IMR-90 (cell line): ENCODE results near the gene NEURL1B. TPM values are rescaled to one million over a fixed set of nuclear protein-coding genes. Genes with fewer than 3 reads are reported as not detected.
A peak's percentile ranks its signal among the peaks of the same experiment; 100 is the strongest.

ENCODE experiments used
- ATAC-seq: fragments of 200-7000 bp; cut with Tn5 transposase; 2 replicates; pipeline ENCODE4 v1.9.1; 2020; ENCODE audit warnings: low read depth, mild to moderate bottlenecking, moderate library complexity
- BruUV-seq: library from RNA; stranded (reverse); fragments of 400-500 nt; replicated peaks from 2 replicates; lab custom pipeline; 2021; lab: Mats Ljungman, UMichigan
- CTCF ChIA-PET: fragments of 300-600 bp; formaldehyde crosslinking; extraction: SDS; loops from one replicate; lab custom pipeline; 2021; ENCODE audit warnings: antibody characterized with exemption; lab: Yijun Ruan, JAX
- POLR2A ChIA-PET: fragments of 300-600 bp; sonication (Branson Sonifier 250); formaldehyde crosslinking; loops from one replicate; lab custom pipeline; 2022; ENCODE audit warnings: antibody characterized with exemption; ENCODE audit not compliant: unreplicated experiment; lab: Charles Lee
- DNase-seq: peaks from one replicate; pipeline ENCODE4 v3.0.0; 2013
- H2AFZ ChIP-seq: replicated peaks from 2 replicates; pipeline ENCODE3; 2013; ENCODE audit warnings: low read length, mild to moderate bottlenecking; ENCODE audit not compliant: poor library complexity
- H2AK5ac ChIP-seq: 2 replicates; pipeline ENCODE4 v1.6.1; 2013; ENCODE audit warnings: low read depth, low read length, inconsistent platforms
- H2AK9ac ChIP-seq: replicated peaks from 2 replicates; pipeline ENCODE3; 2013; ENCODE audit warnings: mild to moderate bottlenecking, low read depth, low read length, moderate library complexity; ENCODE audit not compliant: poor library complexity
- H2BK120ac ChIP-seq: 2 replicates; pipeline ENCODE4 v1.6.1; 2013; ENCODE audit warnings: low read depth, low read length, inconsistent platforms
- H2BK15ac ChIP-seq: 3 replicates; pipeline ENCODE4 v1.6.1; 2013; ENCODE audit warnings: low read depth, low read length, inconsistent platforms
- H2BK20ac ChIP-seq: 2 replicates; pipeline ENCODE4 v1.6.1; 2013; ENCODE audit warnings: low read depth, mild to moderate bottlenecking, inconsistent platforms, low read length, moderate library complexity
- H2BK5ac ChIP-seq: 2 replicates; pipeline ENCODE4 v1.6.1; 2013; ENCODE audit warnings: mild to moderate bottlenecking, low read depth, low read length, inconsistent platforms; ENCODE audit not compliant: poor library complexity, severe bottlenecking
- H3K14ac ChIP-seq: replicated peaks from 2 replicates; pipeline ENCODE4 v1.6.1; 2013; ENCODE audit warnings: low read depth, low read length, inconsistent platforms
- H3K18ac ChIP-seq: 2 replicates; pipeline ENCODE4 v1.6.1; 2013; ENCODE audit warnings: low read depth, low read length, control low read depth
- H3K23ac ChIP-seq: 2 replicates; pipeline ENCODE4 v1.6.1; 2013; ENCODE audit warnings: low read depth, low read length, inconsistent platforms
- H3K27ac ChIP-seq: 2 replicates; pipeline ENCODE4 v1.5.1; 2013; ENCODE audit warnings: mild to moderate bottlenecking, control low read depth, low read length; ENCODE audit not compliant: insufficient read depth
- H3K27me3 ChIP-seq: 2 replicates; pipeline ENCODE4 v1.6.1; 2013; ENCODE audit warnings: low read length; ENCODE audit not compliant: control insufficient read depth, insufficient read depth
- H3K36me3 ChIP-seq: 2 replicates; pipeline ENCODE4 v1.6.1; 2013; ENCODE audit warnings: low read length, mixed read lengths; ENCODE audit not compliant: control insufficient read depth, insufficient read depth
- H3K4ac ChIP-seq: 2 replicates; pipeline ENCODE4 v1.6.1; 2013; ENCODE audit warnings: low read depth, low read length, inconsistent platforms
- H3K4me1 ChIP-seq: 2 replicates; pipeline ENCODE4 v1.6.1; 2013; ENCODE audit warnings: low read length, mixed read lengths; ENCODE audit not compliant: control insufficient read depth, insufficient read depth
- H3K4me2 ChIP-seq: 2 replicates; pipeline ENCODE4 v1.6.1; 2013; ENCODE audit warnings: low read depth, mild to moderate bottlenecking, control low read depth, low read length, moderate library complexity
- H3K4me3 ChIP-seq: 2 replicates; pipeline ENCODE4 v1.5.1; 2013; ENCODE audit warnings: low read depth, mild to moderate bottlenecking, control low read depth, low read length, moderate library complexity; ENCODE audit not compliant: insufficient read depth
- H3K56ac ChIP-seq: 2 replicates; pipeline ENCODE4 v1.6.1; 2013; ENCODE audit warnings: low read length, inconsistent platforms; ENCODE audit not compliant: insufficient read depth; ENCODE audit errors: extremely low read depth
- H3K79me1 ChIP-seq, 2 experiments: 2 replicates each; pipeline ENCODE4 v1.6.1; 2013; ENCODE audit warnings: low read length in 2 of 2, inconsistent platforms in 1 of 2, low read depth in 1 of 2
- H3K9ac ChIP-seq: 2 replicates; pipeline ENCODE4 v1.6.1; 2013; ENCODE audit warnings: low read depth, low read length, control low read depth
- H3K9me1 ChIP-seq: 2 replicates; pipeline ENCODE4 v1.6.1; 2013; ENCODE audit warnings: low read length, inconsistent platforms; ENCODE audit not compliant: insufficient read depth
- H3K9me3 ChIP-seq: 2 replicates; pipeline ENCODE4 v1.6.1; 2013; ENCODE audit warnings: low read length; ENCODE audit not compliant: control insufficient read depth, insufficient read depth
- H4K20me1 ChIP-seq: 2 replicates; pipeline ENCODE4 v1.6.1; 2013; ENCODE audit warnings: low read length, inconsistent platforms; ENCODE audit not compliant: insufficient read depth
- H4K5ac ChIP-seq: 2 replicates; pipeline ENCODE4 v1.6.1; 2013; ENCODE audit warnings: mild to moderate bottlenecking, low read depth, low read length, control low read depth
- H4K8ac ChIP-seq, 2 experiments: 2 replicates each; pipeline ENCODE4 v1.6.1; 2013; ENCODE audit warnings: low read depth in 2 of 2, low read length in 2 of 2, control low read depth in 1 of 2, inconsistent platforms in 1 of 2
- H4K91ac ChIP-seq: 2 replicates; pipeline ENCODE4 v1.6.1; 2013; ENCODE audit warnings: low read depth, low read length, inconsistent platforms; ENCODE audit not compliant: insufficient read depth
- MAFK ChIP-seq: IDR thresholded peaks from 2 replicates; pipeline ENCODE4 v1.6.1; 2012; ENCODE audit warnings: low read depth, low read length, improper control_type of control experiment
- NFE2L2 ChIP-seq: fragments of 150-350 bp; IDR thresholded peaks from 2 replicates; pipeline ENCODE4 v1.6.1; 2016; ENCODE audit warnings: low read depth, mild to moderate bottlenecking, low read length
- RAD21 ChIP-seq: IDR thresholded peaks from 2 replicates; pipeline ENCODE4 v1.6.1; 2012; ENCODE audit warnings: low read length, improper control_type of control experiment
- WGBS, 2 experiments: methylation state at CpG; one replicate each; pipeline versions ENCODE4 v1.1.5 to v1.1.7; 2013; ENCODE audit warnings: missing lambda C conversion rate in 2 of 2; ENCODE audit not compliant: insufficient read length in 1 of 2; ENCODE audit errors: extremely low coverage in 2 of 2; 5-methylcytosine and 5-hydroxymethylcytosine counted together
- dilution Hi-C: fragments of 300-500 bp; cut with HindIII; formaldehyde crosslinking; loops from one replicate; pipeline ENCODE4 v1.14.3; 2018; ENCODE audit warnings: low sequenced_read_pairs; ENCODE audit not compliant: unreplicated experiment
- in situ Hi-C: fragments of 300-500 bp; cut with MboI; formaldehyde crosslinking; loops from 3 replicates; pipeline ENCODE4 v1.14.3; 2019; ENCODE audit warnings: low sequenced_read_pairs, inconsistent platforms, mixed read lengths
- intact Hi-C: fragments of 100-400 bp; cut with micrococcal nuclease; formaldehyde crosslinking; loops from 2 replicates; pipeline ENCODE4 v1.10.0; 2022
- polyA plus RNA-seq, 3 experiments: library from polyadenylated mRNA; depleted of rRNA; stranded (reverse); fragments of >200 nt; gene quantifications; 2 replicates each; pipeline ENCODE4 v1.2.3, GENCODE V29; 2012; ENCODE audit warnings: low replicate concordance in 1 of 3
- total RNA-seq: library from RNA; depleted of rRNA; stranded (reverse); fragments of >200 nt; gene quantifications from 2 replicates; pipeline ENCODE4 v1.2.3, GENCODE V29; 2012

The NEURL1B gene
- total and polyA plus RNA-seq, 2 of the 4 experiments (the other 2 are of a cell fraction) = 1.8 to 2.8 TPM

GRCh38 chr5:172664681-172665541, 23.8 kb downstream of the NEURL1B start:
- H2AFZ ChIP-seq = peak overlapping the region; percentile 64
- TF ChIP-seq NFE2L2 (no peak), MAFK (no peak), RAD21 (no peak)
- peak overlapping the region; percentile 63; the same call in 1 of the 2 replicates for H3K23ac ChIP-seq
- no peaks in the 10 kb centered on the region for H3K27me3 ChIP-seq
- no peak overlapping the region for H2AK9ac ChIP-seq
- CTCF ChIA-PET = interaction anchor here (2.8 kb wide), 1 partner anchor 32 kb away, joined by 8 read pairs; no protein-coding TSS in a partner anchor
- POLR2A ChIA-PET = interaction anchor here (0.6 kb wide), 1 partner anchor 11 kb away, joined by 3 read pairs; no protein-coding TSS in a partner anchor
- dilution Hi-C loops (no loop called here), intact Hi-C loops (loop anchor here (5.0 kb wide), 1 partner anchor 32 kb away; no protein-coding TSS in a partner anchor), in situ Hi-C loops (no loop called here)
- no peak overlapping the region for H3K9ac ChIP-seq
- DNase-seq (peak; percentile 41), ATAC-seq (peak; percentile 18)
- peak overlapping the region; percentile 51 for H4K91ac ChIP-seq
- H4K8ac ChIP-seq = peak overlapping the region in 1 of 2 experiments; percentile 40; a peak in 3 of 4 replicates
- H3K9me1 ChIP-seq = peaks cover 26% of the 10 kb centered on the region
- H3K9me3 ChIP-seq = no peaks in the 10 kb centered on the region
- H3K4ac ChIP-seq = peak overlapping the region; percentile 78
- no peaks in the 10 kb centered on the region for H4K20me1 ChIP-seq
- no peaks in the 10 kb centered on the region for H3K36me3 ChIP-seq
- no peak overlapping the region for H2BK15ac ChIP-seq
- peak overlapping the region; percentile 72 for H2BK20ac ChIP-seq
- peak overlapping the region; percentile 84 for H2AK5ac ChIP-seq
- peak overlapping the region; percentile 92; the same call in 1 of the 2 replicates for H3K27ac ChIP-seq
- H3K79me1 ChIP-seq = peaks cover 30 to 59% of the 10 kb centered on the region in 2 experiments; a peak in 3 of 4 replicates
- H3K4me3 ChIP-seq = no peak overlapping the region
- H3K4me2 ChIP-seq = peak overlapping the region; percentile 62
- 39% methylated on average over 8 of the region's 16 CpGs; no CpG with 5 or more reads in 1 of the 2 experiments for WGBS, 2 experiments
- BruUV-seq = no TSS peak
- H3K14ac ChIP-seq = 0 out of 2 replicates have a peak overlapping the region, but pooled peaks have one; percentile 13
- peaks cover 31% of the 10 kb centered on the region for H3K4me1 ChIP-seq
- H3K56ac ChIP-seq = no peak overlapping the region
- H4K5ac ChIP-seq = peak overlapping the region; percentile 93; the same call in 1 of the 2 replicates
- peak overlapping the region; percentile 82; the same call in 1 of the 2 replicates for H3K18ac ChIP-seq
- H2BK5ac ChIP-seq = peak overlapping the region; percentile 23
- H2BK120ac ChIP-seq = peak overlapping the region; percentile 90
